ENCODE data around the gene CENPQ.

Gene CENPQ

GRCh38 chr6:49541210-49541724 lies 78.1 kb downstream of the CENPQ start:
- no peak for TF ChIP-seq CTCF (IDR thresholded peaks at IDR 0.05; ENCODE audit: borderline replicate concordance, insufficient read depth, low read depth, low read length)

GRCh38 chr6:49541936-49542335 lies 78.8 kb downstream of the CENPQ start:
- no peak overlapping the region for H3K4me3 ChIP-seq (ENCODE audit: low read depth, low read length)
- no peak for TF ChIP-seq CTCF (IDR thresholded peaks at IDR 0.05; ENCODE audit: borderline replicate concordance, insufficient read depth, low read depth, low read length)

More at GRCh38 chr6:49541210-49541724, 78.1 kb downstream of the CENPQ start:
- H3K4me3 ChIP-seq (ENCODE audit: low read depth, low read length) = no peak overlapping the region
